Hepatocyte (in vitro differentiated cells): ENCODE measurements around the gene DCAF5. TPM values are rescaled to one million over a fixed set of nuclear protein-coding genes. Genes with fewer than 3 reads are reported as not detected.

Source experiments
- DNase-seq: peaks from one replicate; pipeline ENCODE4 v3.0.0-alpha.2; 2016; ENCODE audit warnings: low spot score
- H2AFZ ChIP-seq: fragments of 200-600 bp; sonication (generic); 2 replicates; pipeline ENCODE4 v1.6.0; 2016; ENCODE audit warnings: antibody characterized with exemption, mild to moderate bottlenecking
- H3K27ac ChIP-seq: fragments of 200-600 bp; sonication (generic); 2 replicates; pipeline ENCODE4 v1.5.1; 2016; ENCODE audit warnings: mild to moderate bottlenecking
- H3K27me3 ChIP-seq: fragments of 200-600 bp; sonication (generic); 2 replicates; pipeline ENCODE4 v1.6.1; 2016
- H3K36me3 ChIP-seq: fragments of 200-600 bp; sonication (generic); replicated peaks from 2 replicates; pipeline ENCODE4 v1.5.1; 2016; ENCODE audit warnings: low read depth; ENCODE audit not compliant: insufficient read depth
- H3K4me1 ChIP-seq: fragments of 200-600 bp; sonication (generic); 2 replicates; pipeline ENCODE4 v1.5.1; 2016; ENCODE audit warnings: mild to moderate bottlenecking, moderate library complexity; ENCODE audit not compliant: insufficient read depth
- H3K4me2 ChIP-seq: fragments of 200-600 bp; sonication (generic); 2 replicates; pipeline ENCODE4 v1.6.0; 2016
- H3K4me3 ChIP-seq: fragments of 200-600 bp; sonication (generic); 2 replicates; pipeline ENCODE4 v1.5.1; 2016; ENCODE audit warnings: mild to moderate bottlenecking
- H3K79me2 ChIP-seq: fragments of 200-600 bp; sonication (generic); 2 replicates; pipeline ENCODE4 v1.6.0; 2017; ENCODE audit warnings: mild to moderate bottlenecking
- H3K9me2 ChIP-seq: fragments of 200-600 bp; sonication (generic); replicated peaks from 2 replicates; pipeline ENCODE4 v1.6.0; 2017; ENCODE audit warnings: mild to moderate bottlenecking; ENCODE audit not compliant: insufficient read depth
- H3K9me3 ChIP-seq: fragments of 200-600 bp; sonication (generic); 2 replicates; pipeline ENCODE4 v1.5.1; 2016; ENCODE audit warnings: low read depth, mild to moderate bottlenecking
- H4K20me1 ChIP-seq: fragments of 200-600 bp; sonication (generic); 2 replicates; pipeline ENCODE4 v1.6.0; 2016; ENCODE audit warnings: mild to moderate bottlenecking; ENCODE audit not compliant: insufficient read depth, poor library complexity, severe bottlenecking
- CTCF ChIP-seq: fragments of 200-600 bp; sonication (generic); IDR thresholded peaks from 2 replicates; pipeline ENCODE4 v1.5.1; 2016; ENCODE audit warnings: antibody characterized with exemption, mild to moderate bottlenecking; ENCODE audit not compliant: poor library complexity
- EZH2 ChIP-seq: fragments of 200-600 bp; sonication (generic); IDR thresholded peaks from 2 replicates; pipeline ENCODE4 v1.6.1; 2016; ENCODE audit warnings: antibody characterized with exemption, mild to moderate bottlenecking, borderline replicate concordance
- EZH2phosphoT487 ChIP-seq: fragments of 200-600 bp; sonication (generic); IDR thresholded peaks from one replicate; pipeline ENCODE4 v1.6.1; 2018; ENCODE audit warnings: antibody characterized with exemption, mild to moderate bottlenecking, low read depth, moderate library complexity; ENCODE audit not compliant: unreplicated experiment, severe bottlenecking
- WGBS: methylation state at CpG from one replicate; pipeline ENCODE4 v1.1.6; 2016; ENCODE audit warnings: low lambda C conversion rate; ENCODE audit errors: missing lambda C conversion rate; 5-methylcytosine and 5-hydroxymethylcytosine counted together
- polyA plus RNA-seq: library from polyadenylated mRNA; unstranded; fragments of >200 nt; fragmentation: Nextera tagmentation; extraction: Ambion mirVana; gene quantifications from 2 replicates; pipeline ENCODE4 v1.2.1, GENCODE V29; 2016
- total RNA-seq: library from RNA; depleted of rRNA; stranded (reverse); fragments of >200 nt; gene quantifications from 2 replicates; pipeline ENCODE4 v1.2.3, GENCODE V29; 2014

Gene DCAF5
- total and polyA plus RNA-seq, 2 experiments from 2014 or later, result 34.4 to 47.6 TPM

- no peak overlapping the region for H3K4me2 ChIP-seq
- H4K20me1 ChIP-seq, result peaks cover 53% of the 10 kb centered on the region
- no peak overlapping the region for H3K27ac ChIP-seq
- H3K27me3 ChIP-seq, result no peaks in the 10 kb centered on the region
- H3K36me3 ChIP-seq, result no peaks in the 10 kb centered on the region
- no peaks in the 10 kb centered on the region for H3K9me3 ChIP-seq
- peaks cover 97% of the 10 kb centered on the region for H3K79me2 ChIP-seq
- WGBS, result 90% methylated on average over 7 of the region's 7 CpGs
- H3K9me2 ChIP-seq, result no peaks in the 10 kb centered on the region
- DNase-seq, result no peak
- peaks cover 8% of the 10 kb centered on the region for H3K4me1 ChIP-seq
- TF ChIP-seq EZH2, result no peak
- no peak overlapping the region for H2AFZ ChIP-seq
- no peak overlapping the region for H3K4me3 ChIP-seq
Observed at GRCh38 chr14:69139743-69140142, 13.2 kb downstream of the DCAF5 start.

- H4K20me1 ChIP-seq, result peaks cover 62% of the 10 kb centered on the region
- TF ChIP-seq CTCF (no peak), EZH2phosphoT487 (no peak), EZH2 (no peak)
- peaks cover 15% of the 10 kb centered on the region for H3K4me1 ChIP-seq
- H3K4me2 ChIP-seq, result no peak overlapping the region
- no peaks in the 10 kb centered on the region for H3K27me3 ChIP-seq
- DNase-seq, result peak; percentile 23
- peak overlapping the region; percentile 21 for H3K27ac ChIP-seq
- WGBS, result 62% methylated on average over 2 of the region's 2 CpGs
- peaks cover 95% of the 10 kb centered on the region for H3K79me2 ChIP-seq
- H3K4me3 ChIP-seq, result no peak overlapping the region
- H3K9me3 ChIP-seq, result no peaks in the 10 kb centered on the region
- no peaks in the 10 kb centered on the region for H3K36me3 ChIP-seq
- no peak overlapping the region for H2AFZ ChIP-seq
- no peaks in the 10 kb centered on the region for H3K9me2 ChIP-seq
Observed at GRCh38 chr14:69137843-69138535, 14.9 kb downstream of the DCAF5 start.

- Histone ChIP-seq H3K4me2 (no peak overlapping the region), H4K20me1 (peaks cover 65% of the 10 kb centered on the region), H2AFZ (no peak overlapping the region), H3K27me3 (no peaks in the 10 kb centered on the region), H3K36me3 (no peaks in the 10 kb centered on the region), H3K9me3 (no peaks in the 10 kb centered on the region), H3K4me3 (no peak overlapping the region), H3K79me2 (peaks cover 95% of the 10 kb centered on the region), H3K27ac (peak overlapping the region; percentile 3), H3K9me2 (no peaks in the 10 kb centered on the region), H3K4me1 (peaks cover 15% of the 10 kb centered on the region)
- 87% methylated on average over 1 of the region's 1 CpG for WGBS
- TF ChIP-seq CTCF (no peak), EZH2 (no peak), EZH2phosphoT487 (no peak)
- no peak for DNase-seq
Observed at GRCh38 chr14:69137416-69137815, 15.5 kb downstream of the DCAF5 start.

GRCh38 chr14:69135133-69135532 is 17.8 kb downstream of the DCAF5 start:
- Histone ChIP-seq H3K4me3 (no peak overlapping the region), H3K27me3 (no peaks in the 10 kb centered on the region), H3K9me2 (no peaks in the 10 kb centered on the region), H2AFZ (no peak overlapping the region), H3K9me3 (no peaks in the 10 kb centered on the region), H4K20me1 (peaks cover 76% of the 10 kb centered on the region), H3K36me3 (no peaks in the 10 kb centered on the region), H3K4me2 (no peak overlapping the region), H3K27ac (no peak overlapping the region), H3K4me1 (peaks cover 15% of the 10 kb centered on the region), H3K79me2 (peaks cover 97% of the 10 kb centered on the region)
- no peak for TF ChIP-seq EZH2
- no peak for TF ChIP-seq CTCF
- TF ChIP-seq EZH2phosphoT487, result no peak
- WGBS, result 77% methylated on average over 4 of the region's 4 CpGs
- no peak for DNase-seq
